GM21447 (cell line): ENCODE results near the gene RMI2.

Source experiments
- ATAC-seq: cut with Tn5 transposase; IDR thresholded peaks from one replicate; pipeline ENCODE4 v1.9.1; 2021; ENCODE audit not compliant: unreplicated experiment

The RMI2 gene

DNA sequence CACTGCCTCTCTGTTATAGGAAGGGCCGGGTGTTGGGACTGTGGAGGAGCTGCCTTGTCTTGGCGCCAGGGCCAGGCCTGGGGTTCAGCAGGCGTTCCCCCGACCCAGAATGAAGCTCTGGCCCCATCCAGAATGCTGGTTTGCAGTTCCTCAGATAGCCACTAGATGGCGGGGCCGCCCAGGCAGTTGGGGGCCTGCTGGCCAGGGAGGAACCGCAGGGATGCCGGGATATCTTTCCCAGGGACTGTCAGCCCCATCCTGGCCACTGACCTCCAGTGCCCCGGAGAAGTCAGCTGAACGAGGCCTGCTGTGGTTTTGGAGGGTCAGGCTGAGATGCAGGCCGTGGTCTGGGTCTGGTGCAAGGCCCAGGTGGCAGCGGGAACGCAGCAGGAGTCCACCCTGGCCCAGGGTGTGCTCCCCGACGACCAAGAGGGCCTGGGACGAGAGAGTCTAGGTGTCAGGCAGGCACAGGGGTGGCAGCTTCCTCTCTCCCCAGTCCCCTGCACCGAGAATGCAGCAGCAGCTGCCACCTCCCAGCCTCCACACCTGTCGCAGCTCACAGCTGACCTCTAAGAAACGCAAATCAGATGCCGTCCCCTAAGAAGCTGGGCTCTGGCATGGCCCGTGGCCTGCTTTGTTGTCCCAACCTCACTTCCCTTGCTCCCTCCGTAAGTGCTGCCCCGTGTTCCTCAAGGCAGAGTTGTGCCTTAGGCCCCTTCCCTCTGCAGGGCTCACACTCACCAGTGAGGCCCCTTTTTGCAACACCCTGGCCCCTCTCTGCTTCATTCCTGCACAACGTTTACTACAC lies 51.2 kb downstream of the RMI2 start:
- no peak for ATAC-seq

- ATAC-seq = no peak
Observed at GRCh38 chr16:11398136-11398535, 52.9 kb downstream of the RMI2 start.

DNA sequence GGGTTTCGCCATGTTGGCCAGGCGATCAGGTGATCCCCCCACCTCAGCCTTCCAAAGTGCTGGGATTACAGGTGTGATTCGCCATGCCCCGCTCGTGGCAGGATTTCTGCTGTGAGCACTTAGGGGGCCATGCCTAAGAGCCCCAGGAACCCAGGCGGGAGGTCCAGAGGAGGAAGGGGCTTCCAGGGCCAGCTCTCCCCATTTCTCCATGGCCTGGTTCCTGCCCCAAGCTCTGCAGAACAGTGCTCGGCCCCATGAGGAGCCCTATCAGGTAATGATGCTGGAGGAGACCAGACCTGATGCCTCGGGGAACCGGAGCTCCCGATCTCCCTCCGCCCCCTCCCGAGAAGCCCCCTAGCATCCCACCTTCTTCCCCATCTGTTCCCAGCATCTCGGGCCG lies 53.6 kb downstream of the RMI2 start:
- no peak for ATAC-seq

DNA sequence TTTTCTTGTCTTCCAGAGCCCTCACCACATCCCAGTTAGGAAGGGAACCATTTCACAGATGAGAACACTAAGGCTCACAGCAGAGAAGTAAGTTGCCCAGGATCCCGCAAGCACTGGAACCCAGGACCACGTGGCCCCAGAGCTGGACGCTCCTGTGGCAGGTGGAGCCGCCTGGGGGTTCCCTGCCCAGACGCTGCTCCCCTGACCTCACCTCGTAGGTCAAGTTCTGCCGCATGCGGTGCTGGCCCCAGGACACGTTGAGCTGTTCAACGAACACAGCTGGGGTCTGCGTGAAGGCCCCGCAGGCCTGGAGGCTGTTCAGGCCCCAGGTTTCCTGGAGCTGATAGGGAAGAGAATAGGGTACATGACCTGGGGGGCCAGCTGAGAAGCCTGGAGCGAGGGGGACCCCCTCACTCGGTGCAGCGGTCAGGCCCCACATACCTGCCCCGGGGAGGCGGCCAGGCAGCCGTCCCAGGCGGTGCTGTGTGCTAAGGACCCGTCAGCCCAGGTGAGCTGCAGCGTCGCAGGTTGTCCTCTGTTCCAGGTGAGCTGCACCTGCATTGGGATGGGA lies 54.1 kb downstream of the RMI2 start:
- ATAC-seq = no peak

- no peak for ATAC-seq
Observed at GRCh38 chr16:11400076-11400475, 54.8 kb downstream of the RMI2 start.
